Activated CD4-positive, alpha-beta T cell treated with anti-CD3 and anti-CD28 coated beads, Interleukin-10, Interleukin-2, amounts not matched to agents 100 ng/mL and 50 ng/mL, durations not matched to agents 16 hours and 8 hours (primary cell): Measurements from ENCODE around the gene RNF220.

ENCODE experiments used
- DNase-seq: peaks from one replicate; pipeline ENCODE4 v3.0.0-alpha.2; 2020

RNF220 gene

GRCh38 chr1:44436401-44437106 is 31.5 kb downstream of the RNF220 start:
- no peak for DNase-seq

GRCh38 chr1:44437107-44437716 is 32.2 kb downstream of the RNF220 start:
- DNase-seq: no peak

- no peak for DNase-seq
Observed at GRCh38 chr1:44442791-44443190, 37.7 kb downstream of the RNF220 start.

- peak; percentile 28 for DNase-seq
Observed at GRCh38 chr1:44447051-44447810, 42.2 kb downstream of the RNF220 start.

DNA sequence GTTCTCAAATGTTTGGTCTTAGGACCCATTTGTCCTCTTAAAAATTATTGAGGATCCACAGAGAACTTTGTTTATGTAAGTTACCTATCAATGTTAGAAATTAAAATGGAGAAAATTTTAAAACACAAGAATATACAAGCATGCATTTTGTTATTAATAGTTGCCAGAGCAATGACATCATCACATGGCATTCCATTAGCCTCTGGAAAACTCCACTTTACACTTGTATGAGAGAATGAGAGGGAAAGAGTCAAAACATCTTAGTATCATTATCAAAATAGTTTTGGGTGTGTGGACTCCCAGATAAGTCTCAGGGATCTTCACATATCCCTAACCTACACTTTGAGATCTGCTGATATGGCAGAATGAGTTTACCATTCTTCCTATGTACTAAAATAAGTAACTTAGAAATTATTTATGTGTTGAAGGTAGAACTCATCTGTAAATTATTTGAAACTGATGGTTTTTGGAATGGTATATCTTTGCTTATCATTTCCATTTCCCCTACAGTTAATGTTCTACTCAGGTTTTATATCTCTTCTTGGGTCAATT is 48.8 kb downstream of the RNF220 start:
- no peak for DNase-seq

- no peak for DNase-seq
Observed at GRCh38 chr1:44454704-44455103, 49.6 kb downstream of the RNF220 start.

DNA sequence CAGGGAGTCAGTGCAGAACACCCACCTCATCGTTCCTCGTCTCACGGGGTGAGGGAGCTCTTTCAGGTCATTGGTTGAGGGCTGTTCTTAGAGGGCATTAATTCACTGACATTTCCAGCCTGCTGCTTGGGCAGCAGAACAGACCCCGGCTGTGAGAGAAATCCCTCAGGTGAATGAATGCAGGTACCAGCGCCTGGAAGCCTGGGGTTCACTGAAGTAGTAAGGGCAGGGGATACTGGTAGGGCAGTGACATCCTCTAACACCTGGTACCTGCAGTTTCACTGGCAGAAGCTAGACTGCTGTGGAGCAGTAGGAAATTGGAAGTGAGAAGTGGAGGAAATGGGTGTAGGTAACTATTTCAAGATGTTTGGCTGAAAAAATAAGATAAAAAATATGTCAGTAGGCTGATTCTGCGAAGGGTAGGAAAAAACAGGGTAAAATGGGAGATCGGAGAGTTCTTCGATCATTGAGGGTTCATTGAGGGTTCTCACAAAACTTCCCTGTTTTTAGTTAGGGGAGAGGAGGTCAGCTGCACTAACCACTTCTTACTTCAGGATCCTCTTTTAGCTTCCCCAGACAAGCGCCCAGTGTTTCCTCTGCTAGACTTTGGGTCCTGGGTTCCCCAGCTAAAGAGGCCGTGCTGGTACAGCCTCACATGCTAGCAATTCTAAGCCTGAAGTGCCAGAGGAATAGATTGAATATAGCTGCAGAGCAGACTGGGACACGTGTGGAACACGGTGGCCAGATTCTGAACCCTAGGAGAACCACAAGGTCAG is 55.2 kb downstream of the RNF220 start:
- DNase-seq: no peak

DNA sequence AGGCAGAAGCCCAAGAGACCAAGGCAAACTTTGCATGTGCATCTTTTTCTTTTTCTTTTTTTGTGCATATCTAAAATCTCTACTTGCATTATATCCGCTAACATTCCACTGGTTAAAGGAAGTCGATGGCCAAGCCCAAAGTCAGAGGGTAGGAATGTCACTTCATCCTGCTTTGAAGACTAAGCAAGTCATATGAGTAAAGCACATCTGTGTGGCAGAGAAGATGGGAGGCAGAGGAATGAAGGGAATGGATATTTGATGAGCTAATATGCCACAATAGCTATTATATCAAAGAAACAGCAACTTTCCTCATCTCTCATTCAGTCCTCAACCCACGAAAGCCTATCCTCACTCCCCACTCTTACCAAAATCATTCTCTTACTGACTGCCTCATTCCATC is 59.3 kb downstream of the RNF220 start:
- DNase-seq: no peak

- no peak for DNase-seq
Observed at GRCh38 chr1:44467566-44467965, 62.5 kb downstream of the RNF220 start.

GRCh38 chr1:44471911-44472453 is 66.9 kb downstream of the RNF220 start:
- DNase-seq: no peak

- DNase-seq: no peak
Observed at GRCh38 chr1:44472620-44473525, 67.8 kb downstream of the RNF220 start.

- DNase-seq: no peak
Observed at GRCh38 chr1:44476891-44477290, 71.8 kb downstream of the RNF220 start.

DNA sequence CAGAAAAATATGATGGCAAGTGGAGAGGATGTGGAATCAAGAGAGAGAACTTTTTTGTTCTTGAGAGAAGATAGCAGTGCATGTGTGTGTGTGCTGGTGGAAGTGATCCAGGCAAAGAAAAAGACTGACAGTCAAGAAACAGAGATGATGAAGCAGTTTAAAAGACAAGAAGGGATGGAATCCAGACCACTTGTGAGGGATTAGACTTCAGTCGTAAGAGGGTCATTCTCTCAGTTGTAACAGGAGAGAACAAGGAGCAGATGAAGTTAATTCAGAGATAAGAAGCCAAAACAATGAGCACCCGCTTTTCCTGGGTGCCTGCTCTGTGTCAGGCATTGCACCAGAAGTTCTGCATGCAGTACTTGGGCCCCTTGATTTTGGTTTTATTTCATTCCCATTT is 76.6 kb downstream of the RNF220 start:
- no peak for DNase-seq

GRCh38 chr1:44483089-44483874 is 78.2 kb downstream of the RNF220 start:
- DNase-seq: no peak

DNA sequence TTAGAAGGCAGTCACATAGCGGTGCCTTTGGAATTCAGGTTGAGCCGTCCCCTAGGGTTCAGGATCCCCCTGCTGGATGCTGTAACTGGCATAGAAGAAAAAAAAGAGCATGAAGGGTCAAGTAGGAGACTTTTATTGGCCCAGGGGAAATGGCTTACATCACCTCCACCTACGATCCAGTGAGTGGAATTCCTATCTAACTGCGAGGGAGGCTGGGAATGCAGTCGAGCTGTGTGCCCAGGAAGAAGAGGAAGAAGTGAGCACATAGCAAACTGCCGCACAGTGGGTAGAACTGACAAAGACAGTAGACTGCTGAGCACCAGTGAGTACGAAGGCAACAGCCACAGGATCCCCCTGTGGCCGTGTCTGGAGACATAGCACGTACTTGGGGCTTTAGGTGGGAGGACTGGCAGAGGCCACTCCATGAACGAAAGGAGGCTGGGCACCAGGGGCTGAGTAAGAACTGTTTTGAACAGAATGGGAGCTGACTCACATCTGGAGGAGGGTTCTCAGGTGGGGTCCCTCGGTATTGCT is 79.2 kb downstream of the RNF220 start:
- DNase-seq: no peak

DNA sequence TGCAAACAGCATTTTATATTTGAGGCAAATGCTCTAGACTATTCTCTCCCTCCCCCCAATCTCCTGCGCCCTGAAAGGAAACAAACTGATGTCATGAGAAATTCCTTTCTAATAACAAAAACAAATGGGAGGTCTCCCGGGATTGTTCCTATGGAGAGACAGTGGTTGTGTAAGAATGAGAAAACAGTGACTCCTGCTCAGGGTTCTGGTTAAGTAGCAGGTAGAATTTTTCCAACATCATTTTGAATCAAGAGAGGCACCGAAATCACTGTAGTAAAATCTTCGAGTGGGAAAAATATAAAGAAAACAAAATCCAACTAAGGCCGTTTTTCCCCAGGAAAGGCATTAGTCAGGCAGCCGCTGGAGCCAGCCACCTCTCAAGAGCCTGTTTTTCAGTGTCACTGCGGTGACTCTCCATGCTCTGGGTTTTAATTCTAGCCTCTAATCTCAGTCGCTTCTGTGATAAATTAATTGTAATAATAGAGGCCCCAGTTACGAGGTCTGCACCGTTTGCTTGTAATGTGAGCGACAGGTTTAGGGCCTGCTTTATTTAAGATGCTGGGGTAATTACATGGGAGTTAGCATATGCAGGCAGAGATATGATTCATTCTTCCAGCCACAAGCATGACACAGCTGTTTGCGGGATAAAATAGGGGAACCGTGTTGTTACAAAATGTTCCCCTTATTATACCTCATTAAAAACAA is 80.3 kb downstream of the RNF220 start:
- DNase-seq: peak; percentile 21

- DNase-seq: no peak
Observed at GRCh38 chr1:44485934-44486460, 80.9 kb downstream of the RNF220 start.

DNA sequence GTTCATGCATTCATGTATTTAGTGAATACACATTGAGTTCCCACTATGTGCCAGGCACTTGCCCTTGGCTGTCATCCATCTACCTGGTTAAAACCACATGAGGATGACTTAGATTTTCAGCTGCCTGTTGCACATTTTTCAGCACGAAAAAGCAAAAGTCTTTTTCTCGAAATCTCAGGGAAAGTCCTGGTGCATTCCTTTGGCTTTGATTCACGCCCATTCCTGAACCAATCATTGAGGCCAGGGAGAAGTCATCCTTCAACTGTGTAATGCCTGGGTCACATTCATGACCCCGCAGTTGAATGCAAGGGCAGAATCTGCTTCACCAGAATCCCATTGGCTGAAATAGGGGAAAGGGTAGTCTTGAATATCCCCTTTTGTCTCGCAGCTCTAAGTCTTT is 84.4 kb downstream of the RNF220 start:
- no peak for DNase-seq

GRCh38 chr1:44496541-44497171 is 91.6 kb downstream of the RNF220 start:
- no peak for DNase-seq
